Colonic mucosa (tissue), 4 donors: ENCODE data around the gene MACROD2. TPM values are rescaled to one million over a fixed set of nuclear protein-coding genes. Genes with fewer than 3 reads are reported as not detected.

ENCODE experiments used
- DNase-seq: peaks from one replicate; pipeline ENCODE4 v3.0.0-alpha.2; 2020
- H3K27ac ChIP-seq: fragments of 200-600 bp; one replicate; pipeline ENCODE4 v1.8.0; 2021
- H3K27me3 ChIP-seq: fragments of 200-600 bp; one replicate; pipeline ENCODE4 v1.8.0; 2021
- H3K36me3 ChIP-seq: fragments of 200-600 bp; one replicate; pipeline ENCODE4 v1.8.0; 2021
- H3K4me1 ChIP-seq: fragments of 200-600 bp; one replicate; pipeline ENCODE4 v1.8.0; 2021; ENCODE audit warnings: mild to moderate bottlenecking
- H3K4me3 ChIP-seq: fragments of 200-600 bp; one replicate; pipeline ENCODE4 v1.8.0; 2021
- H3K9ac ChIP-seq, 2 donors: one replicate each; pipeline ENCODE4 v1.7.0; 2013; ENCODE audit warnings: control low read depth in 2 of 2, low read depth in 2 of 2, low read length in 2 of 2
- H3K9me3 ChIP-seq: fragments of 200-600 bp; one replicate; pipeline ENCODE4 v1.8.0; 2021
- intact Hi-C: fragments of 100-400 bp; cut with DNase I; formaldehyde crosslinking; loops from one replicate; pipeline ENCODE4 v1.14.1; 2022
- total RNA-seq, 2 donors: library from RNA; stranded (reverse); fragmentation: NEBNext Ultra II Directional in 1 of 2; extraction: Animal tissue kit (Norgen Biotek cat#: 25700) in 1 of 2; gene quantifications; one replicate each; pipeline ENCODE4 v1.2.1, GENCODE V29; 2021
- TF ChIP-seq, protein P1 (sequence below): fragments of 200-600 bp; IDR thresholded peaks from one replicate; pipeline ENCODE4 v1.8.0; 2022; ENCODE audit warnings: antibody characterized with exemption, mild to moderate bottlenecking
- donor health status: healthy.
- donor health status: DM: no; HTN: no; CAD: no.
- donor health status: DM: no; HTN: no; CAD: no.

The MACROD2 gene
- total RNA-seq, 2 donors from 2014 or later, result 3.2 to 3.3 TPM

GRCh38 chr20:14432085-14432484, 436.8 kb downstream of the MACROD2 start:
- no peak overlapping the region for H3K9ac ChIP-seq
- TF ChIP-seq, protein P1, sequence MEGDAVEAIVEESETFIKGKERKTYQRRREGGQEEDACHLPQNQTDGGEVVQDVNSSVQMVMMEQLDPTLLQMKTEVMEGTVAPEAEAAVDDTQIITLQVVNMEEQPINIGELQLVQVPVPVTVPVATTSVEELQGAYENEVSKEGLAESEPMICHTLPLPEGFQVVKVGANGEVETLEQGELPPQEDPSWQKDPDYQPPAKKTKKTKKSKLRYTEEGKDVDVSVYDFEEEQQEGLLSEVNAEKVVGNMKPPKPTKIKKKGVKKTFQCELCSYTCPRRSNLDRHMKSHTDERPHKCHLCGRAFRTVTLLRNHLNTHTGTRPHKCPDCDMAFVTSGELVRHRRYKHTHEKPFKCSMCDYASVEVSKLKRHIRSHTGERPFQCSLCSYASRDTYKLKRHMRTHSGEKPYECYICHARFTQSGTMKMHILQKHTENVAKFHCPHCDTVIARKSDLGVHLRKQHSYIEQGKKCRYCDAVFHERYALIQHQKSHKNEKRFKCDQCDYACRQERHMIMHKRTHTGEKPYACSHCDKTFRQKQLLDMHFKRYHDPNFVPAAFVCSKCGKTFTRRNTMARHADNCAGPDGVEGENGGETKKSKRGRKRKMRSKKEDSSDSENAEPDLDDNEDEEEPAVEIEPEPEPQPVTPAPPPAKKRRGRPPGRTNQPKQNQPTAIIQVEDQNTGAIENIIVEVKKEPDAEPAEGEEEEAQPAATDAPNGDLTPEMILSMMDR, result no peak
- H3K9me3 ChIP-seq, result no peaks in the 10 kb centered on the region
- no peaks in the 10 kb centered on the region for H3K4me1 ChIP-seq
- no peaks in the 10 kb centered on the region for H3K27me3 ChIP-seq
- intact Hi-C loops, result no loop called here
- H3K4me3 ChIP-seq, result no peak overlapping the region
- no peaks in the 10 kb centered on the region for H3K36me3 ChIP-seq
- DNase-seq, result no peak
- H3K27ac ChIP-seq, result no peak overlapping the region

- H3K27ac ChIP-seq, result no peak overlapping the region
- intact Hi-C loops, result no loop called here
- no peak overlapping the region for H3K4me3 ChIP-seq
- no peaks in the 10 kb centered on the region for H3K9me3 ChIP-seq
- H3K9ac ChIP-seq, result no peak overlapping the region
- no peaks in the 10 kb centered on the region for H3K4me1 ChIP-seq
- H3K27me3 ChIP-seq, result no peaks in the 10 kb centered on the region
- H3K36me3 ChIP-seq, result no peaks in the 10 kb centered on the region
- TF ChIP-seq, protein P1, result no peak
- no peak for DNase-seq
Measured at GRCh38 chr20:14432597-14432996, 437.3 kb downstream of the MACROD2 start.

DNA sequence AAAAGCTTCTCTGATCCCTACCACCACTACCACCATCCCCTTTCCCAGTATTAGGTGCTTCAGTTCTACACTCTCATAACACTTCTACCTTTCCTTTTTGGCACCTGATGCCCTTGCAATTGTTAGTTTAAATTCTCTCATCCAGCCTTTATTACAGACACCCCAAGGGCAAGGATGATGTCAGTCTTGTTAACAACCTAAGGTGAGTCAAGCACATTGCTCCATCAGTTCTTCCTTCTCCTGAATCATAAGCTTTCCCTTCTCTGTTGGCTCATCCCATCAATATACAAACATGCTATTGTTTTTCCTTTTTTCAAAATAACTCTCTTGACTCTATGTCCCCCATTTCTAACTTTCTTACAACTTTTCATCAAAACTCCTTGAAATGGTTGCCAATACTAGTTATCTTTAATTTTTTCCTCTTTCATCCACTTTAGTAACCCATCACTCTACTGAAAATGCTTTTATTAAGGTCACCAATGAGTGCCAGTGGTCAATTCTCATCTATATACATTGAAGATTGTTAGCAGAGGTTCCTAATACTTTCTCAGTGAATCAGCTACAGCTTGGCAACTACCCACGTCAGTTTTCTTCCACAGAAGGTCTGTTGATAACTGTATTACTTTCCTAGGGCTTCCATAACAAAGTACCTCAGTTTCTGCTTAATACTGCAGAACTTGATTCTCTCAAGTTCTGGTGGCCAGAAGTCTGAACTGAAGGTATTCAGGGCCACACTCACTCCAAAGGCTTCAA, 439.2 kb downstream of the MACROD2 start:
- Histone ChIP-seq H3K36me3 (no peaks in the 10 kb centered on the region), H3K9me3 (no peaks in the 10 kb centered on the region), H3K27me3 (no peaks in the 10 kb centered on the region), H3K9ac (no peak overlapping the region), H3K4me3 (no peak overlapping the region), H3K4me1 (no peaks in the 10 kb centered on the region), H3K27ac (no peak overlapping the region)
- intact Hi-C loops, result no loop called here
- TF ChIP-seq, protein P1, result no peak
- DNase-seq, result no peak

GRCh38 chr20:14441201-14441600, 445.9 kb downstream of the MACROD2 start:
- Histone ChIP-seq H3K4me3 (no peak overlapping the region), H3K27ac (no peak overlapping the region), H3K9me3 (no peaks in the 10 kb centered on the region), H3K27me3 (no peaks in the 10 kb centered on the region), H3K4me1 (no peaks in the 10 kb centered on the region), H3K9ac (no peak overlapping the region), H3K36me3 (no peaks in the 10 kb centered on the region)
- TF ChIP-seq, protein P1, result no peak
- intact Hi-C loops, result no loop called here
- no peak for DNase-seq

GRCh38 chr20:14444106-14444505, 448.8 kb downstream of the MACROD2 start:
- no peak overlapping the region for H3K9ac ChIP-seq
- H3K36me3 ChIP-seq, result no peaks in the 10 kb centered on the region
- no peak overlapping the region for H3K27ac ChIP-seq
- intact Hi-C loops, result no loop called here
- H3K4me1 ChIP-seq, result no peaks in the 10 kb centered on the region
- TF ChIP-seq, protein P1, result no peak
- no peaks in the 10 kb centered on the region for H3K27me3 ChIP-seq
- H3K4me3 ChIP-seq, result no peak overlapping the region
- no peaks in the 10 kb centered on the region for H3K9me3 ChIP-seq
- DNase-seq, result no peak
